Brain microvascular endothelial cell (primary cell): ENCODE results near the gene SNAI1.
A peak's percentile ranks its signal among the peaks of the same experiment; 100 is the strongest.

ENCODE experiments used
- DNase-seq: peaks from one replicate; pipeline ENCODE4 v3.0.0-alpha.2; 2020
- H3K27ac ChIP-seq: fragments of 250-450 bp; sonication (Bioruptor Pico); 2 replicates; pipeline ENCODE4 v1.5.1; 2020; ENCODE audit warnings: mild to moderate bottlenecking, moderate library complexity
- H3K27me3 ChIP-seq: fragments of 250-450 bp; sonication (Bioruptor Pico); replicated peaks from 2 replicates; pipeline ENCODE4 v1.5.1; 2020; ENCODE audit warnings: mild to moderate bottlenecking
- H3K36me3 ChIP-seq: fragments of 250-450 bp; sonication (Bioruptor Pico); replicated peaks from 2 replicates; pipeline ENCODE4 v1.5.1; 2020; ENCODE audit warnings: mild to moderate bottlenecking
- H3K4me3 ChIP-seq: 2 replicates; pipeline ENCODE4 v1.5.1; 2011; ENCODE audit warnings: low read depth, mild to moderate bottlenecking, control low read depth, low read length, moderate library complexity
- in situ Hi-C: cut with HindIII; loops from 2 replicates; pipeline ENCODE4 v1.10.0; 2017; ENCODE audit warnings: low sequenced_read_pairs, low pct_ligation_motif_present
- TF ChIP-seq, protein P1 (sequence below): IDR thresholded peaks from 2 replicates; pipeline ENCODE4 v1.5.1; 2011; ENCODE audit warnings: low read depth, mild to moderate bottlenecking, moderate library complexity, low read length, control low read depth, inconsistent platforms; ENCODE audit errors: missing control alignments

The SNAI1 gene

DNA sequence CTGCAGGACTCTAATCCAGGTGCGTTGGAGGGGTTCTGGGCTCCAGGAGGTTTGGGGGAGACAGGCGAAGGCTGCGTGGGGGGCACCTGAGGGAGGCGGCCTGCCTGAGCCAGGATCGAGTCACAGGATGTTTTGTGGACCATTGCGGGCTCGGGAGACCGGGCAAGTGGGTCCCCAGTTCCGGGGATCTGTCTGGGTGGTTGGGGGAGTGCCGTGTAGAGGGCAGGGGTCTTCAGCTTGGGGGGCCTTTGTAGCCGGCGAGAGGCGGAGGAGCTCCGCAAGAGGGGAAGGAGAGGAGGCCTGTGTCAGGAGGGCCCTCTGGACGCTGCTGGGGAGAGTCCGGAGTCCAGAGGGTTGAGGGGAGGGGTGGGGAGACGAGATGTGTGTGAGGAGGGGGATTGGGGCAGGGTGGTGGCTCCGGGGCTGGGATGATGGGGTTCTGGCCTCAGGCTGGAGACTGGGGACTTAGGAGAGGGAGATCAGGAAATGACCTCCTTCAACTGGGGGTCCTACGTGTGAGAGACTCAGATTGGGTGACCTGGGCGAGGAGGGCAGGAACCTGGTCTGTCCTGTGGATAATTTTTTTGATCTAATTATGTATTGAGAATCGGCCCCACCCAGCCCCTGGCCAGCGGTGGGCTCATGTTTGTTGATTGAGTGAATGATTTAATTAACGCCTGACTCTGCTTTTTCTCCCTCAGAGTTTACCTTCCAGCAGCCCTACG is 505 bp downstream of the SNAI1 start:
- no peak for DNase-seq
- in situ Hi-C loops: no loop called here

GRCh38 chr20:49983848-49984408 is 1.1 kb downstream of the SNAI1 start:
- in situ Hi-C loops: no loop called here
- TF ChIP-seq, protein P1, sequence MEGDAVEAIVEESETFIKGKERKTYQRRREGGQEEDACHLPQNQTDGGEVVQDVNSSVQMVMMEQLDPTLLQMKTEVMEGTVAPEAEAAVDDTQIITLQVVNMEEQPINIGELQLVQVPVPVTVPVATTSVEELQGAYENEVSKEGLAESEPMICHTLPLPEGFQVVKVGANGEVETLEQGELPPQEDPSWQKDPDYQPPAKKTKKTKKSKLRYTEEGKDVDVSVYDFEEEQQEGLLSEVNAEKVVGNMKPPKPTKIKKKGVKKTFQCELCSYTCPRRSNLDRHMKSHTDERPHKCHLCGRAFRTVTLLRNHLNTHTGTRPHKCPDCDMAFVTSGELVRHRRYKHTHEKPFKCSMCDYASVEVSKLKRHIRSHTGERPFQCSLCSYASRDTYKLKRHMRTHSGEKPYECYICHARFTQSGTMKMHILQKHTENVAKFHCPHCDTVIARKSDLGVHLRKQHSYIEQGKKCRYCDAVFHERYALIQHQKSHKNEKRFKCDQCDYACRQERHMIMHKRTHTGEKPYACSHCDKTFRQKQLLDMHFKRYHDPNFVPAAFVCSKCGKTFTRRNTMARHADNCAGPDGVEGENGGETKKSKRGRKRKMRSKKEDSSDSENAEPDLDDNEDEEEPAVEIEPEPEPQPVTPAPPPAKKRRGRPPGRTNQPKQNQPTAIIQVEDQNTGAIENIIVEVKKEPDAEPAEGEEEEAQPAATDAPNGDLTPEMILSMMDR: no peak
- H3K4me3 ChIP-seq: peak overlapping the region; percentile 97
- no peaks in the 10 kb centered on the region for H3K27me3 ChIP-seq
- no peak for DNase-seq
- H3K36me3 ChIP-seq: peaks cover 20% of the 10 kb centered on the region
- no peak overlapping the region for H3K27ac ChIP-seq

More for the DNA sequence above, 505 bp downstream of the SNAI1 start:
- Histone ChIP-seq H3K36me3 (peaks cover 18% of the 10 kb centered on the region), H3K27me3 (no peaks in the 10 kb centered on the region), H3K27ac (peak overlapping the region; percentile 18), H3K4me3 (peak overlapping the region; percentile 97)
- TF ChIP-seq, protein P1: no peak

- no peak overlapping the region for H3K27ac ChIP-seq
These were observed 1.8 kb downstream of the SNAI1 start for GRCh38 chr20:49984426-49985153.

GRCh38 chr20:49985157-49985556 is 2.4 kb downstream of the SNAI1 start:
- DNase-seq: no peak
- TF ChIP-seq, protein P1: no peak
- Histone ChIP-seq H3K27me3 (no peaks in the 10 kb centered on the region), H3K27ac (no peak overlapping the region), H3K36me3 (peaks cover 22% of the 10 kb centered on the region), H3K4me3 (peak overlapping the region; percentile 97)
- in situ Hi-C loops: no loop called here

More at GRCh38 chr20:49984426-49985153, 1.8 kb downstream of the SNAI1 start:
- Histone ChIP-seq H3K4me3 (peak overlapping the region; percentile 97), H3K27me3 (no peaks in the 10 kb centered on the region), H3K36me3 (peaks cover 22% of the 10 kb centered on the region)
- DNase-seq: no peak
- TF ChIP-seq, protein P1: no peak
- in situ Hi-C loops: no loop called here

GRCh38 chr20:49985617-49986016 is 2.8 kb downstream of the SNAI1 start:
- no peak for DNase-seq
- TF ChIP-seq, protein P1: no peak
- H3K4me3 ChIP-seq: peak overlapping the region; percentile 97
- H3K27me3 ChIP-seq: no peaks in the 10 kb centered on the region
- H3K36me3 ChIP-seq: peaks cover 22% of the 10 kb centered on the region
- H3K27ac ChIP-seq: no peak overlapping the region
- in situ Hi-C loops: no loop called here
